Right cardiac atrium (tissue), 5 donors: ENCODE measurements around the gene COPB2. TPM values are rescaled to one million over a fixed set of nuclear protein-coding genes. Genes with fewer than 3 reads are reported as not detected.

Experiments
- ATAC-seq, 2 donors: fragments of 200-7000 bp; cut with Tn5 transposase; one replicate each; pipeline versions ENCODE4 v1.8.0 to v1.9.1; 2020; ENCODE audit warnings: moderate library complexity in 2 of 2, mild to moderate bottlenecking in 1 of 2
- DNase-seq, 3 donors: peaks; one replicate each; pipeline ENCODE4 v3.0.0-alpha.2; 2020
- H3K27ac ChIP-seq: one replicate; pipeline ENCODE4 v1.5.1; 2013; ENCODE audit warnings: mild to moderate bottlenecking, low read length, control low read depth, moderate library complexity
- H3K27me3 ChIP-seq: one replicate; pipeline ENCODE4 v1.6.1; 2013; ENCODE audit not compliant: control insufficient read depth, insufficient read depth
- H3K4me1 ChIP-seq: one replicate; pipeline ENCODE4 v1.6.1; 2013; ENCODE audit warnings: low read length; ENCODE audit not compliant: control insufficient read depth, insufficient read depth
- H3K4me3 ChIP-seq: one replicate; pipeline ENCODE4 v1.5.1; 2013; ENCODE audit warnings: low read length, control low read depth
- H3K9me3 ChIP-seq: one replicate; pipeline ENCODE4 v1.6.1; 2013; ENCODE audit warnings: low read length; ENCODE audit not compliant: control insufficient read depth
- WGBS: extraction: QIAGEN DNeasy Blood & Tissue Kit; methylation state at CpG from one replicate; pipeline ENCODE4 v1.1.7; 2013; 5-methylcytosine and 5-hydroxymethylcytosine counted together
- intact Hi-C, 4 donors: fragments of 100-400 bp; cut with DNase I; formaldehyde crosslinking; loops; one replicate each; pipeline versions ENCODE4 v1.11.0 to v1.14.0; 2022 to 2023
- polyA plus RNA-seq: library from polyadenylated mRNA; stranded (reverse); fragments of 200-250 nt; gene quantifications from one replicate; pipeline ENCODE4 v1.2.3, GENCODE V29; 2013
- total RNA-seq, 4 donors: library from RNA; stranded (reverse); fragmentation: NEBNext Ultra II Directional; extraction: Animal tissue kit (Norgen Biotek cat#: 25700); gene quantifications; one replicate each; pipeline ENCODE4 v1.2.1, GENCODE V29; 2021
- donor health status: healthy with polysubstance abuse.
- donor health status: DM: no; HTN: yes; CAD: no.
- donor health status: DM: no; HTN: no; CAD: no.
- donor health status: DM: no; HTN: yes; CAD: no; lungs with severe emphysema.
- donor health status: DM: yes; HTN: yes; CAD: no.

The COPB2 gene
- total and polyA plus RNA-seq, 5 donors = 41.0 to 98.0 (median 94.4) TPM

DNA sequence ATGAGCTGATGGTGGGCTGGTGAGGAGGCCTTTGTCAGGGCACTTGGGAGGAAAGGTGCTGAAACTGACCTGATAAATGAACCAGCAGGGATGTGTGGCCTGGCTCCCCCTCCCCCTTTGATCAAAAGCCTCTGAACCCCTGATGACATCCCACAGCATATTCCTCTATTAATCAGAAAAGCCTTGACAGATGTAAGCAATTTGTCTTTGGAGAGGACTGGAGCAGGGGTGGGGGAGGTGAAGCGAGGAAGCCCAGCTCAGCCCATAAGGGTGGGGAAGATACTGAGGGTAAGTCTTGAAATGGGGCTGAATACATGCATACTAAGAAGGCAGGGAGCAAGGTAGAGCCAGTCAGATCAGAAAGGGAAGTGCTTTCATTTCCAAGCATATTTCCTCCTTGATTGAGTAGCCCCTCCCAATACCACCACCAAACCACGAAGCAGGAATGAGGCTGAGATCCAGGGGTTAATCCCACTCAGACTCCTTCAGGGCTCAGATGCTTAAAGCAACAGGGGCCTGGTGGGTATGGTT is 80.3 kb downstream of the COPB2 start:
- Histone ChIP-seq H3K9me3 (no peaks in the 10 kb centered on the region), H3K4me3 (no peak overlapping the region), H3K27me3 (no peaks in the 10 kb centered on the region), H3K4me1 (no peaks in the 10 kb centered on the region), H3K27ac (no peak overlapping the region)
- WGBS = 50% methylated on average over 2 of the region's 2 CpGs
- no peak for ATAC-seq
- intact Hi-C loops = no loop called here
- no peak for DNase-seq

DNA sequence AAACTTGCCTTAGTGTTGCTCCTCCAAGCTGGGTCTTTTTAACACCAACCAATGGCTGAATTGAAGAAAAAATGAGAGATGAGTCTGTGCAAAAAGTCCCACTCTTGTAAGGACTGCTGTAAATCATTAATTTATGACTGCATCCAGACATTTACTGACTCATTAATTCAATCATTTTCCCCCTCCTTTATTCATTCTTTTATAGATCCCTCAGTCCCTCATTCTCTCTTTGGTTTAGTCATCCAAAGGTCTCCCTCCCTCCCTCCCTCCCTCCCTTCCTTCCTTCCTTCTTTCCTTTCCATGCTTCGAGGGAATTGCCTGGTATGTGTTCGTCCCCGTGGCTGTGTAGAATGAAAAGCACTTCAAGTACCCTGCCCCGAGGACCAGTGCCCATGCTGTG is 80.9 kb downstream of the COPB2 start:
- intact Hi-C loops = no loop called here
- no peaks in the 10 kb centered on the region for H3K27me3 ChIP-seq
- H3K27ac ChIP-seq = no peak overlapping the region
- no peak for DNase-seq
- WGBS = 37% methylated on average over 4 of the region's 4 CpGs
- H3K9me3 ChIP-seq = no peaks in the 10 kb centered on the region
- H3K4me3 ChIP-seq = no peak overlapping the region
- no peak for ATAC-seq
- no peaks in the 10 kb centered on the region for H3K4me1 ChIP-seq

DNA sequence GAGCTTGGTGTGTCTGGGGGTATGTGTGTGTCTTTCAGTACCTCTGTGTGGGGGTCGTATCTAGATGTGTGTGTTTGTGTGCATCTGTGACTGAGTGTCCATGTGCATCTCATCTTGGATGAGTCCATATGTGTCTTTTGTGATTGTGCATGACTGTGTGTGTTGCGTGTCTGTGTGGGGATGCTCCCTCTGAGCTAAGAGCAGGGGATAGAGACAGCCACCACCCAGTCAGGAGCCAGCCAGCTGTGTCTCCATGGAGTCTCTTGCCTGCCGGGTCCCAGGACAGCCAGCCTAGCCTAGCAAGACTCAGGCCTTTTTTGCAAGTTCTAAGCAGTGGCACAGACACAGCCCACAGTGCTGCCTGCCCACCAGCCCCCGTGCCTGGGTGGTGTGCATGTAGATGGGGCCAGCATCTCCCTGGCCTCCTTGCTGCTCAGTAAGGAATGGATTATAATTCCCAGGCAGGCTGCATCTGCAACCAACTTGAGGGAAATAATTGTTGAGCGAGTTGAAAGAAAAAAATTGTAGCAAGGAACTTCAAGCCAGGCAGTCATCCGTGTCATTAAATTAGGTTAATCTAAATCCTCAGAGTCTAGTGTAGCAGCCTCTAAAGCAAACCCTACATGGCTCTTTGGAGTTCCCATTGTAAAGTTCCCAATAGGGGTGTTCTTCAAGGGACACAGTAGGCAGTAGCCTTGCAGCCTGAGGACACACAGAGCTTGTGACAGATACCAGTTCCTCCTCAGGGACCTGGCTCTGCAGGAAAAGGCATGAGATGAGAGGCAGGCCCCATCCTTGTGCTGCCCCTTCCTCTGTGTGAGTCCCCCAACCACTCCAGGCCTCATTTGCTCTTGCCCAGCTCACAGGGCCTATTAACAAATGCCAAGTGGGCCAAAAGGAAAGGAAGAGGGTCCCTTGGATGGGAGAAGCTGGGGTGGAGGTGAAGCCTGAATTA is 81.6 kb downstream of the COPB2 start:
- Histone ChIP-seq H3K9me3 (no peaks in the 10 kb centered on the region), H3K27me3 (no peaks in the 10 kb centered on the region), H3K4me3 (no peak overlapping the region), H3K27ac (no peak overlapping the region), H3K4me1 (no peaks in the 10 kb centered on the region)
- ATAC-seq (no peak), DNase-seq (no peak)
- 81% methylated on average over 6 of the region's 6 CpGs for WGBS
- intact Hi-C loops = no loop called here

Other genes starting within 250 kb of the COPB2 start
- 10 to 100 TPM; 51.8 to 68.4 (median 56.4) TPM for gene MRPS22, start 45.6 kb downstream of the COPB2 start, total RNA-seq
- 91.5 TPM for gene MRPS22, start 45.6 kb downstream of the COPB2 start, polyA plus RNA-seq
- not detected for gene RBP2, start 86.9 kb upstream of the COPB2 start, total RNA-seq
- gene RBP2, start 86.9 kb upstream of the COPB2 start, polyA plus RNA-seq = not detected
- 10 to 100 TPM; 39.3 to 60.9 (median 54.9) TPM for gene RBP1, start 150.1 kb upstream of the COPB2 start, total RNA-seq
- gene RBP1, start 150.1 kb upstream of the COPB2 start, polyA plus RNA-seq = 65.6 TPM